Bone marrow (tissue), 2 donors: ENCODE results near the gene DNAL4.

Source experiments
- DNase-seq, 2 donors: peaks; one replicate each; lab custom pipeline; 2025; lab: John Stamatoyannopoulos, UW

Gene DNAL4

GRCh38 chr22:38784856-38785255, 9.1 kb downstream of the DNAL4 start:
- DNase-seq, result no peak

DNA sequence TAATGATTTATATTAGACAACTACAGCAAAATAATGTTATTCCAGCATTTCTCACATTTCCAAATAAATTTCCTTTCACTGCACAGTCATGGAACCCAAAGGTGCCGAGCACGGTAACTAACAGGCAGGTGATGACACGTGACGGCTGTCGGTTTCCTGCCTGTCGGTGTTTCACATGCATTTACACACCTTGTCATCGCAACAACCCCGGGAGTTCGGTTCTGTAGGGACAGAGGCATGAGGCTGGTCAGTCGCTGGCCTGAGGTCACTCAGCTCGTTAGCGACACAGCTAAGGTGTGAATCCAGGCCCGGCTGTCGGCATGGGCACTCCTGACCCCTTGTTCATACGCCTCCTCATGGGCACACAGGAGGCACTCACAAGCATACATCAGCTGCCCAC, 9.9 kb downstream of the DNAL4 start:
- DNase-seq, result no peak

DNA sequence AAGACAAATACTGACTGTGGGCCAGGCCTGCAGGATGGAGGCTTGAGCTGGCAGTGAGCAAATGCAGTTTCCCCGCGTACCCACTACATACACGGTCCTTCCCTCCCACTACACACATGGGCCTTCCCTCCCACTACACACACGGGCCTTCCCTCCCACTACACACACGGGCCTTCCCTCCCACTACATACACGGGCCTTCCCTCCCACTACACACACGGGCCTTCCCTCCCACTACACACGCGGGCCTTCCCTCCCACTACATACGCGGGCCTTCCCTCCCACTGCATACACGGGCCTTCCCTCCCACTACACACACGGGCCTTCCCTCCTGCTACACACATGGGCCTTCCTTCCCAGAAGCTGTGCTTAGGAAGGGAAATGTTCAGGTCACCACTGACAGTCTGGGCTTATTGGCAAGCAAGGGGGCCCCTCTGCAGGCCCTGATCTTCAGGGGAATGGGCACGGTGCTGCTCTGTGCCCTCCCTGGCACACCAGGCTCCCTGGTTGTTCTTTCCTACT, 10.8 kb downstream of the DNAL4 start:
- DNase-seq, result no peak

DNA sequence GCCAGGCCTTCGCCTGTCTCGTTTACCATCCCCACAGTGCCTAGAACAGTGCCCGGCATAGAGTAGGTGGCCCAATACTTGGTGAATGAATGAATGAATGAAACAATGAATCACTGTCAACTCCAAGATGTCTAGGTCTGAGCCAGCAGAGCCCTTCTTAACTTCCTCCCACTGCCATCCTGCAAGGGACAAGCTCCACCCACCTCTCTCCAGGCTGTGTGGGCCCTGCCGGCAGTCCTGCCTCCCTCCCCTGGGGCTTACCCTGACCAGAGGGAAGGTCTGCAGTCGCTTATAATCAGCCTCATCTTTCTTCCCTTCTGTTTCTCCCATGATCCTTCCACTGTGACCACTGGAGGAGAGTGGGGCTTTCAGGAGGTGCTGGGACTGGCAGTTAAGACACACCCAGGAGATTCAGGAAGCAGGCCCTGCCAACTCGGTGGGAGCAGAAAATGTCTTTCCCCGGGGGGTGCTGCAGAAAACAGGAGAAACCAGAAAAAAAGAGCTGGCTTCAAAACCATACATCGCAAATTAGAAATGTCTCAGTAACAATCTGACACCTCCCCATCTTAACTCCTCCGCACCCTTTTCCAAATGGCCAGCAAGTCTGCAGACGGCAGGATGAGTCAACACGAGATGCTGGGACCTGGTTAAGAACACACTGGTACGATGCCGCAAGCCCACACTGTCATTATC, 11.4 kb downstream of the DNAL4 start:
- DNase-seq, result no peak

DNA sequence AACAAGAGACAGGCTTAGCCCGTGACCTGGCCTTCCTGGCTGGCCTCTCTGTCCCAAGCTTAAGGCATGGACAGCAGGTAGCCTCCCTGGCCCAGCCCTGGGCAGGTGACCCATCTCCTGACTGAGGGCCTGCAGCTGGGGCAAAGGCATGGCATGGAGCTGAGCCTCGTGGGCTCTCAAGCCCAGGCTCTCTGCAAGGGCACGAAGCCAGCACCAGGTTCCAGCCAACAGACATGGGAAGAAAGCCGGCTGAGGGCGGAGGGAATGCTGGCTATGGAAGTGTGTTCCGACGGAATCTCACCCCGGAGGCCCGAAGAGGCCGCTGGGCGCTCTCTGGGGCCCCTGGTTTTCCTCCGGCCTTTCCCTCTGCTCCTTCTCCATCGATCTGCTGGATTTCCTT, 12.9 kb downstream of the DNAL4 start:
- DNase-seq, result no peak

DNA sequence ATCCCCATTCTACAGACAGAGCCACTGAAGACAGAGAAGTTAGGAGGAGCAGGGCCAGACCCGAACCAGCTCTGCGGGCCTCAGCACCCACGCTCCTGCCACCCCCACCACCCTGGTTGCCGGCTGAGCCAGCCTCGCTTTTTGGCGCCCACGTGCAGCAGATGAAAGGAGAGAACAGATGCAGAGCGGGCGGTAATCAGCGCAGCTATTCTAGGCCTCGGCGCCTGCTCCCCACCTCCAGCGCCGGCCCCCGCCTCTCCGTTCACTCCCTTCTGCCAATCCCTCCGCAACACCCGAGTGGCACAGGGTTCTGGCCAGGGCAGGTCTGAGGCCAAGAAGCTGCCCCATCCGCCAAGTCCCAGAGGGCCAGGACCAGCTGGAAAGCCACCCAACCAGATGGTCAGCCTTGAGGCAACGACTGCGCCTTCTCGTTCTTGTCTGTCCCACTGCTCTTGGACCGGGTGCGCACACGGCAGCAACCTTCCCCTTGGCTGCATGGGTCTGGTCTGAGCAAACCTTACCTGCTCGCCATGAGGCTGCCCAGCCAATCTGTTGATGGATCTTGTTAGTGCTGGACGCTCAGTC, 16.8 kb downstream of the DNAL4 start:
- DNase-seq, result no peak

DNA sequence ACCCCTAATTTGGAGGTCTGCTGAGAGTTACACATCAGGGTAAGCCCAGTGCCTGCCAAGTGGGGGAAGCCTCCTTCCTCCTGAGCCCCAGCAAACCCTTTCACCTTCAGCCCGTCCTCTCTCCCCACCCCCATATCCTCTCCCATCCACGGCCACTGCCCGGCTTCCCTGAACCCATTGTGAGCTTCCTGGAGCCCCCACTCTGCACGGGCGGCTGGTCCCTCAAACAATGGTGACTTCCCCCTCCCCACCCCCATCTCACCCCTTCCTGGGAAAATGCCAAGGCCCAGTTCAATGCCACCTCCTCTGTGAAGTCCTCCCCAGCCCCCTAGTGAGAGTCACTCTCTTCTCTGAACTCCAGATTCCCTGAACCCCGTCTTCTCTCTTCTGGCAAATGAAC, 17.9 kb downstream of the DNAL4 start:
- DNase-seq, result no peak

DNA sequence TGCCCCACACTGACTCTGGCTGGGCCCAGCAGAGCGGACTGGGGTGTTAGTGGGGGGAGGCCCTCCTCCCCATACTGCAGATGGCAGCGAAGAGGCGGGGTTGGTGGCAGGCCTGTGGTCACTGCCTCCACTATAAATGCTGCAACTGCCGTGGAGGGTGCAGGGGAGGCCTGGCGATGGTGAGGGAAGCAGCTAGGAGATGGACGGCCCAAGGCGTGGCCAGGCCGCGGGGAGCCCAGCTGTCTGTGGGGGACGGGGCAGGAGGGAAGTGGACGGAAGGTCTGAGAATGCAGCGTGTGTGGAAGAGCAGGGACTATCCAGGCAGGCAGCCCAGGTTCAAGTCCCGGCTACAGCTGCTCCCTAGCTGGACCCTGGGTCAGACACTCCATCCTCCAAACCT, 18.3 kb downstream of the DNAL4 start:
- no peak for DNase-seq

DNA sequence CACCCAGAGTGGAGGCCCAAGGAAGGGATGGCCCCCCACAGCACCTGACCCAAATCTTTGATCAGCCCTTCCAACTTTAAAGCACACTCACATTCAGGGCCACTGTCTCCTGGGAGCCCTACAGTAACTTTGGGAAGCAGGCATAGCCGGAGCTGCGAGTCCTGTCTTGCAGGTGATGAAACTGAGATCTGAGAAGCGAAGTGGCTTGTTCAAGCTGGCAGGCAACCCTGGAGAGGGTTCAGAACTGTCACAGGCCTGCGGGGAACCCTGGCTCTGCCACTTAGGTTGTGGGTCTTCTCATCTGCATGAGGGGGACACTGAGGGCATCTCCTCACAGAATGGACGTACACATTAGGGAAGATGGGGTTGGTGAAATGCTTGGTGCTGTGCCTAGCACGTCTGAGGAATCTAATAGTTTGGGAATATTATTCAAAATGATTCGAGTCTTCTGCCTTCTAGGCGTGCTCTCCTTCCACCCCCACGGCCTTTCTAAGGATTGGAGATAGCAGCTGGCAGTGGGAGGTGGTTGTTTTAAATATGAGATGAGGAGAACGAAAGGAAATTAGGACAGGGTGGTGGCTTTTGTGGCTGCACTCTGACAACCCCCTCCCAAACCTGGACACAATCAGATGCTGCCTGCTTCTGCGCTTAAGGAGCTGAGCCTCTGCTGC, 19.3 kb downstream of the DNAL4 start:
- DNase-seq, result no peak

DNA sequence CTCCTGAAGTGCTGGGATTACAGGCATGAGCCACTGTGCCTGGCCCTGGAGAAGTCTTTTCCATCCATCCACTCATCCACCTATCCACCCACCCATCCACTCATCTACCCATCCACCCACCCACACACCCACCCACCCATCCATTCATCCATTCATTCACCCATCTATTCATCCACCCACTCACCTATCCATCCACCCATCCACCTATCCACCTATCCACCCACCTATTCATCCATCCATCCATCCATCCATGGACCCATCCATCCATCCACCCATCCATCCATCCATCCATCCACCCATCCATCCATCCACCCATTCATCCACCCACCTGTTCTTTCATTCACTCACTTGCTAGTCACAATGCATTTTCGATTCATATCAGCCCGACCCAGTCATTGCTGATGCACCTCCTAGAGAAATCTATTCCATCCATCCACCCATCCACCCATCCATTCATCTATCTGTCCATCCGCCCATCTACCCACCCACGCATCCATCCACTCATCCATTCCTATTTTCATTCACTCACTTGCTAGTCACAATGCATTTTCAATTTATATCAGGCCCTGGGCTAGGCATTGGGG, 20.5 kb downstream of the DNAL4 start:
- no peak for DNase-seq

GRCh38 chr22:38772623-38772873, 21.4 kb downstream of the DNAL4 start:
- no peak for DNase-seq

DNA sequence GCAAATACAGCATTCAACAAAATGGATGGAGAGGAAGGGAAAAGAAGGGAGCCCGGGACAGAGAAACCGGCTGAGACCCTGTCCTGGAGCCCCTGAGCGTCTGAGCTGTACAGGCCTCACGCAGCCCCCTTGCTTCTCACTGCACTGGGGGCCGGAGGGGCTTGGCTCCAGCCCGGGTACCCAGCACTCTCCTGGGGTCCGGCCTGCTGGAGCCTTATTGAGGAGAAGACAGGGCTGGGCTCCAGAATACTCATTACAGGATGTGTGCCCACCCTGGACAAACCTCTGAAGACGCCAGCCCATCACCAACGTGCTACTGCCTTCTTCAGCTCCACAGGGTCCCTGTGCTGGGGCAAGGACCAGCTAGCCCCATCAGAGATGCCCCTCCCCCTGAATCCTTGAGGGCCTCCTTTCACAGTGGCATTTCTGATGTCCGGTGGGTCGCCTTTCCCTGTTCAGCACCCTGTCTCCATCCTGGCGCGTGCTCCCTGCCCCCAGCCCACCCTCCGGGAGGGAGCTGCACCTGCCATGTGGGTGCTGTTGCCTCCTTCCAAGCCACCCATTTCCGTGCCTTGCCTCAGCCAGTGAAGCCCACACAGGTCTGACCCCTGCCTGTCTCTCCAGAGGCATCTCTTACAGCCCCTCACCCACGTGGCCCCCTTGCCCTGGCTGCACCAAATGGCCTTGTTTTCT, 23.5 kb downstream of the DNAL4 start:
- no peak for DNase-seq

DNA sequence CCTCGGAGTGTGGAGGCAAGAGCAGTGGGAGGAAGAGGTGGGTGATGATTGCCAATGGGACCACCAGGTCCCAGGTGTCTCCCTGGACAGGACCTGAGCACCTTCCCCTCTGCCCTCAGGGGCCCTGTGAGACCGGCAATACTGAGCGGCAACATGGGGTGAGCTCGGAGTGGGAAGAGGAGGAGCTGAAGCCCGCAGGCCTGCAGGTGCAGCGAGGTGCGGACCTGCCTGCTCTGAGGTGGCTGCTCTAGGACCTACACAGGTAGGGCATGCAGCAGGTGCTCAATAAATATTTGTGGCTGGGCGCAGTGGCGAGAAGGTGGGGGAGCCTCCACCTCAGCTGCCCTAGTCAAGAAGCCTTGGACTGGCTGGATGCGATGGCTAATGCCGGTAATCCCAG, 25.9 kb downstream of the DNAL4 start:
- DNase-seq, result no peak

DNA sequence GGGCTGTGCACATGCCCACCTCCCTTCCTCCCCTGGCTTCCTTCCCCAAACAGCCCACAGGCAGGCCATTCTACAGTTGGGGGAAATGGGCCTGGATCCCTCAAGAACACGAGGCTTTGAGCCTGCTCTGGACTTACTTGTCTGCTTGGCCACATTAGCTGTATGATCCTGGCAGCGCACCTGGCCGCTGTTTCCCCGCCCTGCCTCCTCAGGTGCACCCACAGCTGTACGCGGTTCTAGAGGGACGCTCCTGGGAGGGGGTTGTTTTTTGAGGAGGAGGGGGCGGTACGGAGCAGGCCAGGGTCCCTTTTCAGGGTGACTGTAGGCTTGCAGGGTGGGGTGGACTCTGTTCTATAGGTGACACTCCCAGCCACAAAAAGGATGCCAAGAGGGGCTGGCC, 26.6 kb downstream of the DNAL4 start:
- no peak for DNase-seq

- peak in 1 of 2 donors; percentile 35 for DNase-seq
These were observed 27.7 kb downstream of the DNAL4 start for GRCh38 chr22:38766076-38766777.

GRCh38 chr22:38762551-38762983, 31.4 kb downstream of the DNAL4 start:
- DNase-seq, result no peak

GRCh38 chr22:38761202-38762162, 32.5 kb downstream of the DNAL4 start:
- DNase-seq, result no peak

GRCh38 chr22:38760477-38761201, 33.3 kb downstream of the DNAL4 start:
- DNase-seq, result no peak

DNA sequence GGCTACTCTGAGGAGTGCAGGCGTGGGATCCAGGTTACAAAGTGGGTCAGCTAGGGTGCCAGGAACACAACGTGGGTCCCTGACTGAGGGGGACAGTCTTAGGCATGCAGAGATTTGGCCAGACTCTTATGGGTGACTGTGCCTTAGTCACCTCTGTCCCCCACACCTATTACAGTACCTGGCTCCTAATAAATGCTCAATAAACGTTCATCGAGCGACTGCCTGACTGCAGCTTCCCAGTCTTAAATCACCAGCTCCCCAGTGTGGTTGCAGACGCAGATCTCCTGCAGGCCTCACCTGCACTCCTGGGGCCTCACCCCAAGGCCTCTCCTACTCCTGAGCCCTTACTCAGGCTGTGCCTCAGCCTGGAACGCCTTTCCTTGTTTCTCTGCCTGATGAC, 34.9 kb downstream of the DNAL4 start:
- DNase-seq, result no peak
